ENCODE data around the gene NADSYN1.
"Not testable (repeated sequence)": the region's sequence is repeated elsewhere in the genome, so short reads cannot be mapped to it uniquely, and the experiment has no call there.

The NADSYN1 gene

DNA sequence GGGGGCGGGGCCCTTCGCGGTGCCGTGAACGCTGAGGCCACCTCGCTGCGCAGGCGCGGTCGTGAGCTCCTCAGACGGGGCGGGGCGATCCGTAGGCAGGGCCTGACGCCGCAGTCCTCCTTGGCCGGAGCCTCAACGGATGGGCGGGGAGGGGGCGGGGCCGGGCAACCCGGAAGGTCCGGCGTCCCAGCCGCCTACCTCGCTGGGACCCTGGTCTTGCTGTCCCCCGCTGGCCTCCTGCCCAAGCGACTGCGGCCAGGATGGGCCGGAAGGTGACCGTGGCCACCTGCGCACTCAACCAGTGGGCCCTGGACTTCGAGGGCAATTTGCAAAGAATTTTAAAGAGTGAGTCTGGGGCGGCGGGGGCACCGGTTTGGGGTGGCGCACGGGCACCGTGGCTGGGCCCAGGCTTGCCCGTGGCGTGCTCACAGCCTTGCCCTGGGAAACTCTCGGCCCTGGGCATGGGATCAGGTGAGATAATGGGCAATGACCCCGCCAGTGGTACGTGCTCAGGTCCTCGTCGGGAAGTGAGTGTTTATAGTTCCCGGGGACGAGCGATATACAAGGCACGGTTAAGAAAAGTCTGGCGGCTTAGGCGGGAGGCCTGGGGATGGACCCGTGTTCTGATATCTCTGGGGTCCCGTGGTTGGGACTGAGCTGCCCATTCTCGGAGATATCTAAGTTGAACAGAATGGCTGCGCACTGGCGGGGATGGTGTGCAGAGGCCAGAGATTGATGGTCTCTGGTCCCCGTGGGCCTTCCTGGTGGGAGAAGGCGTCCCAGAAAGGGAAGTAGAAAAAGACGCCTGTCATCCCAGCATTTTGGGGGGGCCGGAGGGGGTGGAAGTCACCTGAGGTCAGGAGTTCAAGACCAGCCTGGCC, at the start of gene NADSYN1:
NADSYN1 (plus strand) TSS at position 167 of the 881 bp plus-strand sequence; CDS start at position 261, 94 bp downstream.
- peak; percentile 89 for DNase-seq (ENCODE audit: low read depth)

GRCh38 chr11:71404209-71404608, 48.8 kb upstream of the NADSYN1 start:
- no peak for DNase-seq (ENCODE audit: low read depth)

GRCh38 chr11:71406681-71407080, 46.3 kb upstream of the NADSYN1 start:
- no peak for DNase-seq (ENCODE audit: low read depth)

DNA sequence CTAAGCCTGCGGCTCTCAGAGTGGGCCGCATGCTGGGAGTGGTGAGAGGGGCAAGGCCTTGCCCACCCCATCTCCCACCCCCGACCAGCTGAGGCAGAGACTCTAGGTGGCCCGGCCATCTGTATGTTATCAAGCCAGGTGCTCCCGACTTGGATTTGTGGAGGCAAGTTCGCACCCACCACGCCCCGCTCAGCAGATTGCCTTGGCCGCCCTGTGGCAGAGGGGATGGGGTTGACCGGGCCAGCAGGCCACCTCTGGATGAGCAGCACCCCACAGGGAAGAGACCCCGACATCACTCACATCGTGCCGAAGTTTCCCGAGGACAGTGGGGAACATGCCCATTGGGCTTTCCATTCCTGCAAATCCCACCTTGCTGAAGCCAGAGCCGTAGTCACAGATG, 45.6 kb upstream of the NADSYN1 start:
- no peak for DNase-seq (ENCODE audit: low read depth)

GRCh38 chr11:71408826-71409225, 44.2 kb upstream of the NADSYN1 start:
- no peak for DNase-seq (ENCODE audit: low read depth)

DNA sequence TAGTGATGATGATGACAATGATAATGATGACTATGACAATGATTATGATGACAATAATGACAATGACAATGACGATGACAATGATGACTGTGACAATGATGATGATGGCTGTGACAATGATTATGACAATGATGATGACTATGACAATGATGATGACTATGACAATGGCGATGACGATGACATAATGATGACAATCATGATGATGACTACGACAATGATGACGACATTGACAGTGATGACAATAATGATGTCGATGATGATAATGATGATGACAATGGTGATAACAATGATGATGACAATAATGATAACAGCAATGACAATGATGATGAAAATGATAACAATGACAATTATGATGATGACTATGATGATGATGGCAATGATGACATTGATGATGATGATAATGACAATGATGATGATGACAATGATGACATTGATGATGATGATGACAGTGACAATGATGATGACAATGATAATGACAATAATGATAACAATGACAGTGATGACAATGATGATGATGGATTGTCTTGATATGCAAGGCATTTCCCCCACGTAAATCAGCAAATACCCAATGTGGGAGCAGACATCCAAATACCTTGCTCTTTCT, 42.5 kb upstream of the NADSYN1 start:
- DNase-seq (ENCODE audit: low read depth), result no peak

DNA sequence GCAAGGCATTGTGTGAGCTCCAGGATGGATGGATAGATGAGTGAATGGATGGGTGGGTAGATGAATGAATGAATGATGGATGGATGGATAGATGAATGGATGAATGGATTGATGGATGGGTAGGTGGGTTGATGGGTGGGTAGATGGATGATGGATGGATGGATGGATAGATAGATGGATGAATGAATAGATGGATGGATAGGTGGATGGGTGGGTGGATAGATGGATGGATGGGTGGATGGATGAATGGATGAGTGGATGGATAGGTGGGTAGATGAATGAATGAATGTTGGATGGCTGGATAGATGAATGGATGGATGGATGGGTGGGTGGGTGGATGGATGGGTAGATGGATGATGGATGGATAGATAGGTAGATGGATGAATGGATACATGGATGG, 38.4 kb upstream of the NADSYN1 start:
- no peak for DNase-seq (ENCODE audit: low read depth)

DNA sequence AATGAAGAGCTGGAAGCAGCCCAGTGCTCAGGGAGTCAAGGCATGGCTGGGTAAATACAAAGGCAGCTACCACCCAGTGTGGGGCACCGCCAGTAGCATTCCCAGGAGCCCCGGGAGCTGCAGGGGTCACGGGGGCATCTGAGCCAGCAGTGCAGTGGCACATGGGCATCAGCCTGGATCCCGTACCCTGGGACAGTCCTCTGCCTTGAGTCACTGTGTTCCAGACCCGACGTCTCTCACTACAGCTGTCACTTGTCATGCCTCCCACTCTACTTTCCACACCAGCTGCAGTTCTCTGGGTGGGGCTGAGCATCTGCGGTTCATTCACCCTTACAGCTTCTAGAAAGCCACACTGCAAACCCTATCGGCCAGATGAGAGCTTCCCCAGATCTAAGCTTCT, 34.4 kb upstream of the NADSYN1 start:
- no peak for DNase-seq (ENCODE audit: low read depth)

GRCh38 chr11:71420455-71421241, 32.4 kb upstream of the NADSYN1 start:
- DNase-seq (ENCODE audit: low read depth), result no peak

DNA sequence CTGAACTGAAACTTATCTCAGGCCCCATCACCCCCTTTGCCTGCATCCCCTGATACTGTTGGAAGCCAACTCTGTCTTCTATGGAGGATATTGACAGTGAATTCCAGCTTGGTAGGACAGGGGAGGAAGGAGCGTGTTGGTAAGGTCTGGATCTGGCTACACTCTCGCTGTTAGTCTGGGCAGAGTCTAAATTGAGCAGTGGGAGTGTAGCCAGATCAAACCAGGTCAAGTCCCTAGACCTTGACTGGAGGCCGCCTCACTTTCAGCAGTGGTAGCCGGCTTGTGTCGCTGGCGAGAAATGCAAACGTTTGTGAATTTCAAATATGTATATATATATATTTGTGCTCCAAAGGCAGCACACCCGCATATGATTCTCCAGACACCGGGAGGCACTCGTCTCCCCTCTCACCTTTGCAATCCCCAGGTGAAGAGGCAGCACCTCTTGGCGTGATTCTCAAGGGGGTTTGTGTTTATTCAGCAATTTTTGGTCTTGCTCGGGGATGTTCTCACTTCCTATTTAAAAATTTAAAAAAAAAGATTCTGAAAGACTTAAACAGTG, 31.5 kb upstream of the NADSYN1 start:
- DNase-seq (ENCODE audit: low read depth), result no peak

- not testable (repeated sequence) for DNase-seq (ENCODE audit: low read depth)
Observed at GRCh38 chr11:71422318-71422717, 30.7 kb upstream of the NADSYN1 start.

DNA sequence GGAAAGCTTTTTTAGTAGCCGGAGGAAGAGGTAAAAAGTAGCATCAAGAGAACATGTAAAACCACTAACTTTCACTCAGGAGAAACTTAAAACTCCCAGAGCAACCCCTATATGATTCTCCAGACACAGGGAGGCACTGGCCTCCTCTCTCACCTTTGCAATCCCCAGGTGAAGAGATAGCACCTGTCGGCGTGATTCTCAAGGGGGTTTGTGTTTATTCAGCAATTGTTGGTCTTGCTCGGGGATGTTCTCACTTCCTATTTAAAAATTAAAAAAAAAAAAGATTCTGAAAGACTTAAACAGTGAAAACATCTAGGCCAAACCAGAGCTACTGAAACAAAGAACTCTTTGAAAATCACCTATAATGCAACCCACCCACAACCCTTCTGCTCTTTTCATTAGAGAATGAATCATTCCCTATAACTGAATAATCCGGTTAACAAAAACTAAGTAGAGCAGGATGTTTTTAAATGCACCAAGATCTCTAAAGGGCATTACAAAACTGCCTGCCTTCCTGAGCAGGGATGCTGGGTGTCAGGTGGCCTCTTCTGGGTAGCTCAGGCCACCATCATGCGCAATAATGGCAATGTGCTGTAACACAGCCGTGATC, 29.7 kb upstream of the NADSYN1 start:
- no peak for DNase-seq (ENCODE audit: low read depth)

- DNase-seq (ENCODE audit: low read depth), result no peak
Observed at GRCh38 chr11:71425409-71425808, 27.6 kb upstream of the NADSYN1 start.

DNA sequence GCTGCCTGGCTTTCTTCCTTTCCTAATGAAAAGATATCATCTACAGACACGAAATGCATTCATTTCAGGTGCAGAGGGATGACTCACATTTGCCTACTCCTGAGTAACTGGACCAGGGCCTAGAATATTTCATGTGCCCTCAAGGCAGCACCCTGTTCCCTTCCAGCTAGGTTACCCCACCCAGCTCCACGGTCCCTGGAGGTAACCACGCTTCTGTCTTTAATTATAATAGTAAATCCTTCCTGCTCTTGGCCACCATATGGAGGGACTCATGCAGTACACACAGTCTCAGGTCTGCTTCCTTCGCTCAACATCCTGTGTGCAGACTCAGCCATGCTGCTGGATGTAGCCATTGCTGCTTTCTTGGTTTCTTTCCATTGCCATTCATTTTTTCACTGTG, 27.1 kb upstream of the NADSYN1 start:
- no peak for DNase-seq (ENCODE audit: low read depth)

DNA sequence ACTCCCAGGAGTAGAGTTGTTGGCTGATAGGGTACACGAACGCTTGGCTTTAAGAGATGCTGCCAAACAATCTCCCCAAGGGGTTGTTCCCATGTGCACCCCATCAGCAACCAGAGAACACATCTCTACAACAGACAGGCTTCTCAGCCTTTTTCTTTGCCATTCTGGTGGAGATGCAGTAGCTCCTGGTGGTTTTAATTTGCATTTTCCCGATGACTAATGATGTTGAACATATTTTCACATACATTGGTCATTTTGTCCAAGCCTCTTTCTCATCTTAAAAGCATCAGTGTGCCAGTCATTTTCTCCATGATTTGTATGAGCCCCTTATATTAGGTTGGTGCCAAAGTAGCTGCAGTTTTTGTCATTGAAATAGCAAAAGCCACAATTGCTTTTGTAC, 26.6 kb upstream of the NADSYN1 start:
- DNase-seq (ENCODE audit: low read depth), result no peak

DNA sequence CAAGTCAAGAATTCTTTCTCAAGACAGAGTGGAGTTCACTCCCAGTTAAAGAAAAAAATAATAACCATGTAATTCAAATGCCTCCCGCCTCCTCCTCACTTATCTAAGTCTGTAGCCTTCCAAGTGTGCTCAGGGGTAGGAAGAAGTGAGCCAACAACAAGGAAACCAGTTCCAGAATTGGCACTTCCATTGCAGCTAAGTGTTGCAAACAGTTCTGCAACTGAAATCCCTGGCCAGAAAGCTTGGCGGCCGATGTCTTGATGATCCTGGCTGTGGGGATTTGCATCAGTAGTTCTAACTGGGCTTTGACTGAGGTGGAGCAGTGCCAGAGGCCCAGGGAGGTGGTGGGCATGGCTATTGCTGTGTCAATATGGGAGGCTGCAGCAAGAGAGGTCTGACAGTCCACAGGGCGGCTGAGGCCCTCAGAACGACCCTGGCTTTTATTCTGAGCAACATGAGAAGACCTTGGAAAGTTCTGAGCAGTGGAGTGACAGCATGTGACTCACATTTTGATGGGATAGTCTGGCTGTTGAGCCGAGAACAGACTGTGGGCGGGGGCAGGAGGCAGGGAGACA, 24.1 kb upstream of the NADSYN1 start:
- DNase-seq (ENCODE audit: low read depth), result no peak

DNA sequence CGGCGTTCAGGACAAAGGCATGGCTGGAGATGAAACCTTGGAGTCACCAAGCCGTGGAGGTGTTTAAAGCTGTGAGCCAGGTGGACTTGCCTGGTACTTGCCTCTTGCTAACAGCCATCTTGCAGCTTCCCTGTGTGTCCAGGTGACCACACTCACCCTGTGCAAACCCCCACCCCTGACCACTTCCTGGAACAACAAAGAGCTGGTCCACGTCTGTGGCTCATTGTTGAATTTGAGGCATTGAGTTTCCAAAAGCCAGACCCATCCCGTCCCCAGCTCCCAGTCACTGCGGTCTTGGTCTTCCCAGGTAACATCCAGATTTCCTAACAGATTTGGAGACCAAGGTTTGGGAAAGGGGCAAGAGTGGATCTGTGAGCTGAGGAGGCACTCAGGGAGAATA, 23.3 kb upstream of the NADSYN1 start:
- no peak for DNase-seq (ENCODE audit: low read depth)

DNA sequence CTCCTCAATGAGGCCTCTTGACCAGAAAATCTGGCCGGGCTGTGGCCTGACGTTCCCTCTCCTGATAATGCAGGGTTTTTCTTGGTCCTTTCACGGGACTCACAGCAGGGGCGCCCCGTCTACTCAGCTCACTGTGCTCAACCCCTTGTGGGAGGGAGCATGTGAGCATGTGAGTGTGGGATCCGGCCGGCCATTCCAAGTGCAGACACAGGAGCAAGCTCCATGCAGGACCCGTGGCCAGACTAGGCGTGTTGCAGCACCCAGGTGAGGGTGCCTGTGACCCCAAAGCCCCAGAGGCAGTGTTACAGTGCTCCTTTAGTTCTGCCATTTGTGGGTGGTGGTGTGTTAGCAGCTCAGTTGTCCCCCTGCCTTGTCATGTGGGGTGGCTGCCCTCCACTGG, 22.8 kb upstream of the NADSYN1 start:
- no peak for DNase-seq (ENCODE audit: low read depth)

DNA sequence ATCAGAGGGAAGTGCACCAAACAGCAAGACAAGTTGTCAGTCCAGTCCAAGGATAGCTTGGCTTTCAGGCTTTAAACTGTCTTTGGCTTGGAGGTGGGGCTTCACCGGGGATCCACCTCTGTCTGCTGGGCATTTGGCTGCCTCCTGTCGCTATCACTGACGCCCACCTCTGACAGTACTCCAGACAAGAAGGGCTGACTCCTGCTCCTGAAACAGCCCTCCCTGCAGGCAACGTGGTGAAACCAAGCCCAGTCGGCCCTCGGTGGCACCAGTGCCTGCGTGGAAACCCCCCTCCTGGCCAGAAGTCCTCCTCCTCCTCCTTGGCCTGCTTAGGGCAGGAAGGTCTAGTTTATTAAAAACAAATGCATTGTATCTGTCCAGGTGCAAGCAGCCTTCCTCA, 21.7 kb upstream of the NADSYN1 start:
- DNase-seq (ENCODE audit: low read depth), result no peak

GRCh38 chr11:71432761-71433647, 20.0 kb upstream of the NADSYN1 start:
- DNase-seq (ENCODE audit: low read depth), result no peak

All from activated gamma-delta T cell treated with anti-CD3 and anti-CD28 coated beads, Interleukin-2, amount 50 U/mL, for 16 hours (primary cell).